Naive thymus-derived CD4-positive, alpha-beta T cell (primary cell): Measurements from ENCODE around the gene GSTT2B. TPM values are rescaled to one million over a fixed set of nuclear protein-coding genes. Genes with fewer than 3 reads are reported as not detected.
"Not testable (repeated sequence)": the region's sequence is repeated elsewhere in the genome, so short reads cannot be mapped to it uniquely, and the experiment has no call there.

Experiments
- ATAC-seq: fragments of 150-1000 bp; cut with Tn5 transposase; 2 replicates; pipeline ENCODE4 v1.10.0; 2021; ENCODE audit warnings: mild to moderate bottlenecking, moderate library complexity
- CTCF ChIA-PET: fragments of 350-600 bp; sonication (Branson Sonifier 250); formaldehyde crosslinking; loops from one replicate; lab custom pipeline; 2021; ENCODE audit warnings: antibody characterized with exemption; lab: Charles Lee
- POLR2A ChIA-PET: fragments of 350-600 bp; sonication (Branson Sonifier 250); formaldehyde crosslinking; loops from one replicate; lab custom pipeline; 2021; ENCODE audit warnings: antibody characterized with exemption, inconsistent platforms; lab: Charles Lee
- DNase-seq, 9 donors: peaks; one replicate each; pipeline versions ENCODE4 v3.0.0 to v3.0.0-alpha.2; 2020 to 2022; ENCODE audit warnings: mixed read lengths in 1 of 9
- H3K27ac ChIP-seq: one replicate; pipeline ENCODE4 v1.7.0; 2013; ENCODE audit warnings: mild to moderate bottlenecking, low read depth, low read length, moderate library complexity
- H3K27me3 ChIP-seq, 2 donors: one replicate each; pipeline ENCODE4 v1.7.0; 2013; ENCODE audit warnings: low read length in 2 of 2, mild to moderate bottlenecking in 2 of 2, moderate library complexity in 2 of 2; ENCODE audit not compliant: control insufficient read depth in 2 of 2, insufficient read depth in 2 of 2
- H3K36me3 ChIP-seq, 3 experiments: 1 replicate in 2 of 3; 2 replicates in 1 of 3; pipeline ENCODE4 v1.7.0; 2013; ENCODE audit warnings: low read length in 3 of 3, mild to moderate bottlenecking in 3 of 3, moderate library complexity in 1 of 3; ENCODE audit not compliant: insufficient read depth in 3 of 3, control insufficient read depth in 2 of 3
- H3K4me1 ChIP-seq, 2 donors: one replicate each; pipeline ENCODE4 v1.7.0; 2013; ENCODE audit warnings: low read length in 2 of 2, mild to moderate bottlenecking in 2 of 2, moderate library complexity in 1 of 2; ENCODE audit not compliant: control insufficient read depth in 2 of 2, insufficient read depth in 2 of 2
- H3K4me3 ChIP-seq: 2 replicates; pipeline ENCODE4 v1.7.0; 2013; ENCODE audit warnings: mild to moderate bottlenecking, low read length
- H3K9me3 ChIP-seq, 3 experiments: 1 replicate in 2 of 3; 2 replicates in 1 of 3; pipeline ENCODE4 v1.7.0; 2013; ENCODE audit warnings: low read length in 3 of 3; ENCODE audit not compliant: control insufficient read depth in 2 of 3
- H3K27ac Mint-ChIP-seq, 9 donors: one replicate each; pipeline ENCODE4 v1.8.0; 2020 to 2022; ENCODE audit warnings: mixed read lengths in 9 of 9, mild to moderate bottlenecking in 8 of 9, moderate library complexity in 5 of 9, inconsistent platforms in 2 of 9
- H3K27me3 Mint-ChIP-seq, 5 donors: one replicate each; pipeline ENCODE4 v1.8.0; 2021 to 2022; ENCODE audit warnings: mixed read lengths in 5 of 5, mild to moderate bottlenecking in 1 of 5
- H3K36me3 Mint-ChIP-seq, 5 donors: one replicate each; pipeline ENCODE4 v1.8.0; 2020 to 2022; ENCODE audit warnings: mixed read lengths in 5 of 5, mild to moderate bottlenecking in 3 of 5, inconsistent platforms in 1 of 5
- H3K4me1 Mint-ChIP-seq, 7 donors: one replicate each; pipeline ENCODE4 v1.8.0; 2020 to 2022; ENCODE audit warnings: mixed read lengths in 7 of 7, mild to moderate bottlenecking in 3 of 7, inconsistent platforms in 1 of 7
- H3K4me3 Mint-ChIP-seq, 10 donors: one replicate each; pipeline ENCODE4 v1.8.0; 2020 to 2022; ENCODE audit warnings: mild to moderate bottlenecking in 10 of 10, mixed read lengths in 10 of 10, moderate library complexity in 6 of 10, inconsistent platforms in 2 of 10
- H3K9me3 Mint-ChIP-seq, 11 donors: one replicate each; pipeline ENCODE4 v1.8.0; 2020 to 2022; ENCODE audit warnings: mixed read lengths in 11 of 11, mild to moderate bottlenecking in 4 of 11, inconsistent platforms in 1 of 11, moderate library complexity in 1 of 11
- intact Hi-C, 2 donors: fragments of 100-400 bp; cut with micrococcal nuclease; formaldehyde crosslinking; loops; one replicate each; pipeline ENCODE4 v1.15.1; 2023
- polyA plus RNA-seq, 2 donors: library from polyadenylated mRNA; unstranded; fragments of 300-500 nt; fragmentation: Illumina TruSeq; gene quantifications; one replicate each; pipeline ENCODE4 v1.2.3, GENCODE V29; 2021
- total RNA-seq, 6 experiments: library from RNA in 5 of 6; stranded (reverse) in 5 of 6; gene quantifications; 1 replicate in 5 of 6; 2 replicates in 1 of 6; pipeline ENCODE4 v1.2.3 and lab custom pipeline; 2021 to 2026

GSTT2B gene
- total and polyA plus RNA-seq, 7 experiments from 2014 or later, result not detected

DNA sequence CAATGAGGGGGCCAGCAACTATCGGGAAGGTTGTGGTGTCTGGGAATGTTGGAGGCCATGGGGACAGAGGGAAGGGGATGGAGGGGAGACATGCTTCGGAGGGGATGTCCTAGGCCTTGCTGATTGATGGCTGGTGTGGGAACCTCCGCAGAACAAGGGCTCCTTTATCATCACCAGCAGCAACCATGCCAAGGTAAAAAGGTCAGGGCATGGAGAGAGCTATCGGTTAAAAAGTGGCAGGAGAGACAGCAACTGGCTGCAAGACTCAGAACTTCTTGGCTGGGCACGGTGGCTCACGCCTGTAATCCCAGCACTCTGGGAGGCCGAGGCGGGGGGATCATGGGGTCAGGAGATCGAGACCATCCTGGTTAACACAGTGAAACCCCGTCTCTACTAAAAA, 41.3 kb upstream of the GSTT2B start:
- POLR2A ChIA-PET, result no interaction called here
- peak overlapping the region in 1 of 9 donors; percentile 42 for H3K27ac Mint-ChIP-seq
- no peaks in the 10 kb centered on the region for H3K9me3 Mint-ChIP-seq
- H3K9me3 ChIP-seq, result no peaks in the 10 kb centered on the region
- intact Hi-C loops, result no loop called here
- no peak for ATAC-seq
- H3K27ac ChIP-seq, result no peak overlapping the region
- H3K27me3 ChIP-seq, result no peaks in the 10 kb centered on the region
- H3K4me3 ChIP-seq, result no peak overlapping the region
- H3K4me3 Mint-ChIP-seq, result no peak overlapping the region
- H3K36me3 Mint-ChIP-seq, result no peaks in the 10 kb centered on the region
- peaks cover 0 to 4% (median 0%) of the 10 kb centered on the region in 7 donors for H3K4me1 Mint-ChIP-seq
- H3K36me3 ChIP-seq, result no peaks in the 10 kb centered on the region
- H3K4me1 ChIP-seq, result no peaks in the 10 kb centered on the region
- no peak for DNase-seq
- peaks cover 0 to 8% (median 0%) of the 10 kb centered on the region in 5 donors for H3K27me3 Mint-ChIP-seq
- CTCF ChIA-PET, result no interaction called here

- no peak overlapping the region for H3K4me3 ChIP-seq
- Mint-ChIP-seq H3K4me1 (peaks cover 0 to 5% (median 0%) of the 10 kb centered on the region in 7 donors), H3K27ac (peak overlapping the region in 2 of 9 donors; percentile 25 to 42), H3K36me3 (no peaks in the 10 kb centered on the region), H3K27me3 (peaks cover 0 to 13% (median 0%) of the 10 kb centered on the region in 5 donors), H3K9me3 (no peaks in the 10 kb centered on the region), H3K4me3 (no peak overlapping the region)
- ATAC-seq (no peak), DNase-seq (no peak)
- H3K9me3 ChIP-seq, result no peaks in the 10 kb centered on the region
- H3K4me1 ChIP-seq, result no peaks in the 10 kb centered on the region
- ChIA-PET POLR2A (no interaction called here), CTCF (no interaction called here)
- no peaks in the 10 kb centered on the region for H3K36me3 ChIP-seq
- intact Hi-C loops, result no loop called here
- H3K27me3 ChIP-seq, result no peaks in the 10 kb centered on the region
- H3K27ac ChIP-seq, result no peak overlapping the region
Observed at GRCh38 chr22:24001314-24001713, 40.3 kb upstream of the GSTT2B start.

DNA sequence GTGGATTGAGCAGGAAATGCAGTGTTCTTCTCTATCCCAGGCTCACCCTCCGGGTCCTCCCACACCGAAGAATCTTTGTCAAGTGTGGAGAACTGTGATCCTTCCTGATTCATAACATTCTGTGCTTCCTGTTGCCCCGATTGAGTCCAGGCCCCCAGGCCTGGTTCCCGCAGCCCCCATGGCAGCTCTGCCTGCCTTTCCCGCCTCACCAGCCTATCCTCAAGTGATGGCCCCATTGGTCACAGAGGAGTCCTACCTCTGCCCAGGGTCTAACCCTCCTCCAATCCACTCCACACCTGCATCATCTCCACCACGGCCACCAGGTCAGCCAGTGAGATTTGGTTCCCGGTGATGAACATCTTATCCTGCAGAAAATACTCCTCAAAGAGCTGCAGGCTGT, 38.8 kb upstream of the GSTT2B start:
- CTCF ChIA-PET, H3K9me3 Mint-ChIP-seq, H3K36me3 ChIP-seq, intact Hi-C loops, POLR2A ChIA-PET, ATAC-seq, H3K4me3 ChIP-seq, H3K4me3 Mint-ChIP-seq, DNase-seq, H3K27ac ChIP-seq, H3K36me3 Mint-ChIP-seq, H3K4me1 Mint-ChIP-seq, H3K27ac Mint-ChIP-seq, H3K9me3 ChIP-seq, H3K4me1 ChIP-seq, H3K27me3 ChIP-seq: not testable (repeated sequence)
- peaks cover 0 to 18% (median 0%) of the 10 kb centered on the region in 5 donors for H3K27me3 Mint-ChIP-seq

DNA sequence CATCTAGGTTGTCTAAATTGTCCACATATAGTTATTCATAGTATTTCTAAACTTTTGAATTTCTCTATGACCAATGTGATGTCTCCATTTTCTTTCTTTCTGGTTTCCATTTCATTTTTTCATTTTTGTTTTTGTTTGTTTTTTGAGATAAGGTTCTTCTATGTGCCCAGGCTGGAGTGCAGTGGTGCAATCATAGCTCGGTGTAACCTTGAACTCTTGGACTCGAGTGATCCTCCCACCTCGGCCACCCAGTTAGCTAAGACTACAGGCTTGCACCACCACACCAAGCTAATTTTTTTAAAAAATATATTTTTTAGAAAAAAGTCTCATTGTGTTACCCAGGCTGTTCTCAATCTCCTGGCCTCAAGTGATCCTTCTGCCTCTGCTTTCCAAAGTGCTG, 36.1 kb upstream of the GSTT2B start:
- H3K9me3 Mint-ChIP-seq, result no peaks in the 10 kb centered on the region
- intact Hi-C loops, result no loop called here

DNA sequence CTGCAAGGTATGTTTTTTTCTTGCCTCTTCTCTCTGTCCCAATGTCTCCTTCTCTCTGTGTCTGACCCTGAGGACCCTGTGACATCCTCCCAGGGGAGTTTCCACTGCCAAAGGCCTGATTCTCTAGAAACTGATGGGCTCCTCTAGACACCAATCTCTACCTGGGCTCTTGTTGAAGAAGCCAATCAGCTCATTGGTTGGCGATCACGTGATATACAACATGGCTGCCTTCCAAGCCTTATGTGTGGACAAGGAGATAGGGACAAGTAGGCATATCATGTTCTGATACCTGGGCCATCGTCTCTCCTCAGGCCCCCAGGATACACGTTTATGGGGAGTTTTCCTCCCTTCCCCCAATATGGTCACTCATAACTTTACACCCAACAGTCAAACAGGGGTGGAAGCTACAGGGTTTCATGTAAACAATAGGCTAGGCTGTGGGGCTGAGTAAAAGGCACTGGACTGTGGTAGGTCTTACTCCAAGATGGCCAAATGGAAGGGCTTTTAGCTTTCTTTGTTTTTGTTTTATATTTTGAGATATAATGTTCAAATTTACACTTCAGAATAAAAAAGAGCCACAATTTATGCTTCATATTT, 32.7 kb upstream of the GSTT2B start:
- H3K9me3 ChIP-seq, H3K4me3 Mint-ChIP-seq, H3K36me3 ChIP-seq, ATAC-seq, H3K4me1 ChIP-seq, H3K4me3 ChIP-seq, CTCF ChIA-PET, H3K9me3 Mint-ChIP-seq, DNase-seq, H3K27me3 ChIP-seq, intact Hi-C loops, H3K36me3 Mint-ChIP-seq, H3K27ac ChIP-seq, POLR2A ChIA-PET, H3K27ac Mint-ChIP-seq, H3K4me1 Mint-ChIP-seq: not testable (repeated sequence)
- H3K27me3 Mint-ChIP-seq, result peaks cover 0 to 14% (median 0%) of the 10 kb centered on the region in 5 donors

More for the DNA sequence above, 36.1 kb upstream of the GSTT2B start:
- H3K4me1 Mint-ChIP-seq, result peaks cover 0 to 6% (median 0%) of the 10 kb centered on the region in 7 donors
- Histone ChIP-seq H3K4me3 (no peak overlapping the region), H3K4me1 (no peaks in the 10 kb centered on the region), H3K27ac (no peak overlapping the region), H3K27me3 (no peaks in the 10 kb centered on the region), H3K9me3 (no peaks in the 10 kb centered on the region), H3K36me3 (no peaks in the 10 kb centered on the region)
- ATAC-seq (no peak), DNase-seq (no peak)
- ChIA-PET POLR2A (interaction anchor here (0.6 kb wide), 1 partner anchor 112 kb away, joined by 3 read pairs; no protein-coding TSS in a partner anchor), CTCF (interaction anchor here (0.5 kb wide), 1 partner anchor 226 kb away, joined by 4 read pairs; no protein-coding TSS in a partner anchor)
- no peak overlapping the region for H3K27ac Mint-ChIP-seq
- no peaks in the 10 kb centered on the region for H3K36me3 Mint-ChIP-seq
- peaks cover 0 to 14% (median 0%) of the 10 kb centered on the region in 5 donors for H3K27me3 Mint-ChIP-seq
- no peak overlapping the region for H3K4me3 Mint-ChIP-seq

DNA sequence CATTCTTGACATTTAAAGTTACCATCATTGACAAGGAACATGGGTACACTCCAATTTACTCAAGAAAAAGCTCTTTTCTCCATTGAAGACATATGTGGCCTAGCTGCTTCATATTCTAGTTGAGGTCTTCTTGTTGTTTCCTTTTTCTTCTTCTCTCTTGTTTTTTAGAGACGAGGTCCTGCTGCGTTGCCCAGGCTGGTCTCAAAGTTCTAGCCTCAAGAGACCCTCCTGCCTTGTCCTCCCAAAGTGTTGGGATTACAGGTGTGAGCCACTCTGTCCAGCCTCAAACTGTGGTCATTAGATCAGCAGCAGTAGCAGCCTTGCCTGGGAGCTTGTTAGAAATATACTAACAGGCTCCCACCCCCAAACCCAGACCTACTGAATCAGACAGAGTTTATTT, 32.1 kb upstream of the GSTT2B start:
- H3K27me3 ChIP-seq, POLR2A ChIA-PET, H3K36me3 Mint-ChIP-seq, H3K4me1 ChIP-seq, H3K4me3 ChIP-seq, H3K36me3 ChIP-seq, DNase-seq, H3K4me1 Mint-ChIP-seq, ATAC-seq, H3K9me3 ChIP-seq, intact Hi-C loops, H3K27ac ChIP-seq, H3K9me3 Mint-ChIP-seq, CTCF ChIA-PET, H3K4me3 Mint-ChIP-seq: not testable (repeated sequence)
- peaks cover 0 to 14% (median 0%) of the 10 kb centered on the region in 5 donors for H3K27me3 Mint-ChIP-seq
- H3K27ac Mint-ChIP-seq, result peak overlapping the region in 2 of 9 donors; percentile 17 to 21

GRCh38 chr22:23989583-23990244, 28.7 kb upstream of the GSTT2B start:
- H3K27ac ChIP-seq, H3K27me3 Mint-ChIP-seq, POLR2A ChIA-PET, ATAC-seq, DNase-seq, H3K36me3 Mint-ChIP-seq, H3K4me3 ChIP-seq, H3K4me1 Mint-ChIP-seq, H3K4me1 ChIP-seq, H3K9me3 Mint-ChIP-seq, H3K36me3 ChIP-seq, H3K27ac Mint-ChIP-seq, CTCF ChIA-PET, H3K4me3 Mint-ChIP-seq, H3K27me3 ChIP-seq, H3K9me3 ChIP-seq: not testable (repeated sequence)
- intact Hi-C loops, result loop anchor here in 1 of 2 donors (10.0 kb wide), 2 partner anchors 145 to 195 kb away; partner anchors contain the start of gene SUSD2
